ENCODE measurements around the gene RSKR.
A peak's percentile ranks its signal among the peaks of the same experiment; 100 is the strongest.
"Not testable (repeated sequence)": the region's sequence is repeated elsewhere in the genome, so short reads cannot be mapped to it uniquely, and the experiment has no call there.

The RSKR gene

GRCh38 chr17:28576758-28577465, 37.1 kb downstream of the RSKR start, which contains the start of gene ALDOC:
Gene ALDOC (minus strand): TSS chr17:28576895. CDS start chr17:28575532, 1,363 bp downstream.
- no peak for TF ChIP-seq CTCF (IDR thresholded peaks at IDR 0.05; ENCODE audit: control insufficient read depth, extremely low read depth, insufficient read depth)
- DNase-seq (ENCODE audit: low read depth) = peak; percentile 91
- H3K4me3 ChIP-seq (ENCODE audit: low read depth, low read length) = peak within 1 kb of the TSS; percentile 56

DNA sequence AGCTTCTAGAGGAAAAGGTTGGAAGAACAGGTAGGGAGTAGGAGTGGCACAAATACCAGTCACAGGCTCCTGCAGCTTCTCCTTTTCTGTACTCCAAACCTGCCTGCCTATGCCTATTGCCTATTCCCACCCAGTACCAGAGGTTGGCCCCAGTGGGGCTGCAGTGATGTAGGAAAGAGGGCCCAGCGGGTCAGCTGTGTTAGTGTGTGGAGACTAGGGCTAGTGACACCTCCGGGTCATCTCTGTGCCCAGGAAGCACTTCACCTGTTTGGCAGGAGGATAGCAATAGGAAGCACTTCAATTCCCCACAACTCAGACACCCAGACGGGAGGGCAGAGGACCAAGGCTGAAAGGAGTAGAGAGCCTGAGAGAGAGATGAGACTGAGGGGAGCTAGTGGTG, 38.0 kb downstream of the RSKR start:
- H3K4me3 ChIP-seq (ENCODE audit: low read depth, low read length) = peak overlapping the region; percentile 56
- not testable (repeated sequence) for DNase-seq (ENCODE audit: low read depth)

GRCh38 chr17:28575126-28575795, 38.7 kb downstream of the RSKR start:
- H3K4me3 ChIP-seq (ENCODE audit: low read depth, low read length) = peak overlapping the region; percentile 56
- no peak for DNase-seq (ENCODE audit: low read depth)
- no peak for TF ChIP-seq CTCF (IDR thresholded peaks at IDR 0.05; ENCODE audit: control insufficient read depth, extremely low read depth, insufficient read depth)

DNA sequence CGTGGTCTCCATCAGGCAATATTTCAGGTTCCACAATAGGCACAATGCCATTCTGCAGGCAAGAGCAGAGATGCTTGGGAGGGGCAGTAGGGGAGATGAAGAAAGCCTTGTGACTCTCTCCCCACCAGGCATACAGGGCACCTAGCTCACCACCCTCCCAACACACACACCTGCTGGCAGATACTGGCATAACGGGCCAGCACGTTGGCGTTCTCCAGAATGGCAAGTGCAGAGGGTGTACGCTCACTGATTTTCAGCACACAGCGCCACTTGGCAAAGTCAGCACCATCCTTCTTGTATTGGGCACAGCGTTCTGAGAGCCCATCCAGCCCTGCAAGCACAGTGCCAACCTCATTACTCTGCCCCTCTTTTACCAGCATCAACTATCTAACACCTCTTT, 39.5 kb downstream of the RSKR start:
- DNase-seq (ENCODE audit: low read depth) = no peak
- no peak for TF ChIP-seq CTCF (IDR thresholded peaks at IDR 0.05; ENCODE audit: control insufficient read depth, extremely low read depth, insufficient read depth)

GRCh38 chr17:28573966-28574480, 40.0 kb downstream of the RSKR start:
- no peak overlapping the region for H3K4me3 ChIP-seq (ENCODE audit: low read depth, low read length)
- no peak for TF ChIP-seq CTCF (IDR thresholded peaks at IDR 0.05; ENCODE audit: control insufficient read depth, extremely low read depth, insufficient read depth)
- no peak for DNase-seq (ENCODE audit: low read depth)

More for the DNA sequence above, 39.5 kb downstream of the RSKR start:
- no peak overlapping the region for H3K4me3 ChIP-seq (ENCODE audit: low read depth, low read length)

- DNase-seq (ENCODE audit: low read depth) = no peak
- H3K4me3 ChIP-seq (ENCODE audit: low read depth, low read length) = no peak overlapping the region
- no peak for TF ChIP-seq CTCF (IDR thresholded peaks at IDR 0.05; ENCODE audit: control insufficient read depth, extremely low read depth, insufficient read depth)
Measured at GRCh38 chr17:28573521-28573920, 40.5 kb downstream of the RSKR start.

DNA sequence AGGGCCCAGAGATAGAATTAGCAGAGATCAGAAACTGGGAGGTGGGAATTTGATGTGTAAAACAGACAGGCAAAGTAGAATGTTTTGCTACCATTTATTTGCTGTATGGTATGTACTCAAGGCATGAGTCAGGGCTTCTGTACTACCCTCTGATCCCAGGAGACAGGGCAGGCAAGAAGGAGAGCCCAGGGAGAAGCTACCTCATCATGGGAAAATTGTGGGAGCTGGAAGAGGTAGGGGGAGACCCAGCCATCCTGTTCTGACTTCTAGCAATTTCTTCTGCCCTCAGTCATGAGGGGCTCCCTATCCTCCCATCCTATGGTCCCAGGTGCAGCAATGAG, 41.0 kb downstream of the RSKR start:
- no peak for TF ChIP-seq CTCF (IDR thresholded peaks at IDR 0.05; ENCODE audit: control insufficient read depth, extremely low read depth, insufficient read depth)
- no peak overlapping the region for H3K4me3 ChIP-seq (ENCODE audit: low read depth, low read length)
- DNase-seq (ENCODE audit: low read depth) = no peak

Measured in LNCaP clone FGC (cell line).